ENCODE results near the gene NATD1.
"Not testable (repeated sequence)": the region's sequence is repeated elsewhere in the genome, so short reads cannot be mapped to it uniquely, and the experiment has no call there.

The NATD1 gene

GRCh38 chr17:21243516-21244303 is 9.5 kb downstream of the NATD1 start:
- no peak for DNase-seq

- DNase-seq, result no peak
Measured at GRCh38 chr17:21242780-21243515, 10.3 kb downstream of the NATD1 start.

GRCh38 chr17:21242026-21242697 is 11.0 kb downstream of the NATD1 start:
- DNase-seq, result no peak

- no peak for DNase-seq
Measured at GRCh38 chr17:21241564-21241963, 11.6 kb downstream of the NATD1 start.

GRCh38 chr17:21240369-21241055 is 12.7 kb downstream of the NATD1 start:
- no peak for DNase-seq

- no peak for DNase-seq
Measured at GRCh38 chr17:21239680-21240368, 13.4 kb downstream of the NATD1 start.

- DNase-seq, result no peak
Measured at GRCh38 chr17:21235921-21236320, 17.3 kb downstream of the NATD1 start.

GRCh38 chr17:21233581-21234347 is 19.4 kb downstream of the NATD1 start:
- no peak for DNase-seq

- DNase-seq, result no peak
Measured at GRCh38 chr17:21232033-21232749, 21.0 kb downstream of the NATD1 start.

GRCh38 chr17:21231533-21231932 is 21.7 kb downstream of the NATD1 start:
- DNase-seq, result no peak

- no peak for DNase-seq
Measured at GRCh38 chr17:21228845-21229244, 24.4 kb downstream of the NATD1 start.

GRCh38 chr17:21228111-21228510 is 25.1 kb downstream of the NATD1 start:
- no peak for DNase-seq

GRCh38 chr17:21227277-21227676 is 25.9 kb downstream of the NATD1 start:
- DNase-seq, result not testable (repeated sequence)

GRCh38 chr17:21223086-21223485 is 30.1 kb downstream of the NATD1 start:
- no peak for DNase-seq

GRCh38 chr17:21218831-21219380 is 34.3 kb downstream of the NATD1 start:
- no peak for DNase-seq

- no peak for DNase-seq
Measured at GRCh38 chr17:21218101-21218500, 35.1 kb downstream of the NATD1 start.

- no peak for DNase-seq
Measured at GRCh38 chr17:21217346-21217745, 35.9 kb downstream of the NATD1 start.

GRCh38 chr17:21215935-21216334 is 37.3 kb downstream of the NATD1 start:
- DNase-seq, result no peak

- peak; percentile 22 for DNase-seq
Measured at GRCh38 chr17:21214777-21215541, 38.3 kb downstream of the NATD1 start.

Measured in DMS79 treated with DMSO at 0.1 percent for 48 hours (cell line).